K562 (cell line): Measurements from ENCODE around the gene EOGT. TPM values are rescaled to one million over a fixed set of nuclear protein-coding genes. Genes with fewer than 3 reads are reported as not detected.

Experiments used
- FOXO4 ChIP-seq: fragments of 450-650 bp; formaldehyde crosslinking; IDR thresholded peaks from 2 replicates; pipeline ENCODE4 v1.4.0; 2020; ENCODE audit warnings: mild to moderate bottlenecking, moderate library complexity
- RREB1 ChIP-seq: fragments of 250-450 bp; sonication (Bioruptor Pico); IDR thresholded peaks from 2 replicates; pipeline ENCODE4 v1.4.0; 2020
- XRCC4 ChIP-seq: IDR thresholded peaks from one replicate; pipeline ENCODE4 v1.6.1; 2011; ENCODE audit not compliant: insufficient read depth, insufficient read length; ENCODE audit errors: extremely low read depth
- ZNF668 ChIP-seq: fragments of 250-450 bp; sonication (Bioruptor Pico); IDR thresholded peaks from 2 replicates; pipeline ENCODE4 v1.8.0; 2022; ENCODE audit warnings: mild to moderate bottlenecking, inconsistent platforms
- polyA plus RNA-seq, 8 experiments: library from polyadenylated mRNA; depleted of rRNA in 4 of 8; stranded (reverse) in 5 of 8; unstranded in 3 of 8; fragments of >200 nt; fragmentation: Nextera tagmentation in 2 of 8; fragmentation: Illumina TruSeq in 1 of 8; extraction: Ambion mirVana in 2 of 8; extraction: Trizol in 1 of 8; gene quantifications; 2 replicates each; pipeline versions ENCODE4 v1.2.1 to v1.2.3, GENCODE V29; 2011 to 2014; ENCODE audit warnings: inconsistent platforms in 1 of 8, missing spikeins in 1 of 8
- total RNA-seq, 7 experiments: library from RNA; depleted of rRNA in 6 of 7; stranded (reverse); fragments of >200 nt in 6 of 7; fragmentation: Illumina TruSeq in 2 of 7; extraction: Trizol in 2 of 7; gene quantifications; 2 replicates each; pipeline versions ENCODE4 v1.2.1 to v1.2.3, GENCODE V29; 2011 to 2021; ENCODE audit warnings: low replicate concordance in 1 of 7

The EOGT gene
- total and polyA plus RNA-seq, 9 of the 15 experiments (the other 6 are each of a cell fraction or from before 2014, with no cell fraction given), result 3.6 to 17.9 (median 7.4) TPM

DNA sequence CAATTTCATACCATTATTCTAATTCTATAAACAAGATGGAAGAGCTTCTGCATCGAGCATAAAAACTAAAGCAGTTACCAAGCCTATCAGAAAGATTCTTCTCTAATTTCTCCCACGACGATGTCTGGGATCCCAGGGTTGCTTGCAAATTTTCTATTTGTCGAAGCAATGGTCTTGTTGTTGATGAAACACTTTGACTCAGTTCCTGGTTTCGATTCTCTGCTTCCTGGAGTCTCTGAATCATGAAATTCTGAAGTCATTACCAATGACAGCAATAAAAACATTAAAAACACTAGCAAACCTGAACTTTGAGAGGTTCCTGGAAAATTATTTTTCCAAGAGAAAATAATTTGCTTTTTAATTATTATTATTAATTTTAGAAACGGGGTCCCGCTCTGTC, 20.0 kb upstream of the EOGT start (continued):
- TF ChIP-seq FOXO4 (CRISPR knock-in tag) (no peak), ZNF668 (CRISPR knock-in tag) (no peak), RREB1 (no peak), XRCC4 (no peak)
